GM12801 (cell line): Measurements from ENCODE around the gene VWA5B2.

ENCODE experiments used
- CTCF ChIP-seq: IDR thresholded peaks from one replicate; pipeline ENCODE4 v1.5.1; 2011; ENCODE audit warnings: control low read depth; ENCODE audit not compliant: insufficient read length; ENCODE audit errors: extremely low read depth

VWA5B2 gene

GRCh38 chr3:184259396-184259877 lies 30.1 kb downstream of the VWA5B2 start:
- TF ChIP-seq CTCF: no peak

GRCh38 chr3:184259878-184260723 lies 30.7 kb downstream of the VWA5B2 start:
- no peak for TF ChIP-seq CTCF

GRCh38 chr3:184260724-184261269 lies 31.4 kb downstream of the VWA5B2 start:
- TF ChIP-seq CTCF: no peak

GRCh38 chr3:184261270-184261853 lies 32.0 kb downstream of the VWA5B2 start, which contains the start of gene CAMK2N2:
CAMK2N2 (minus strand) TSS chr3:184261553; CDS start chr3:184261285, 268 bp downstream.
- TF ChIP-seq CTCF: no peak

- no peak for TF ChIP-seq CTCF
Measured at GRCh38 chr3:184261854-184262763, 32.7 kb downstream of the VWA5B2 start.

- no peak for TF ChIP-seq CTCF
Measured at GRCh38 chr3:184262764-184263179, 33.4 kb downstream of the VWA5B2 start.

GRCh38 chr3:184272269-184272668 lies 42.9 kb downstream of the VWA5B2 start:
- no peak for TF ChIP-seq CTCF
